GM18868 (cell line): Measurements from ENCODE around the gene NFATC3.

ENCODE experiments used
- ATAC-seq: cut with Tn5 transposase; IDR thresholded peaks from one replicate; pipeline ENCODE4 v1.9.1; 2021; ENCODE audit warnings: mild to moderate bottlenecking, moderate library complexity; ENCODE audit not compliant: unreplicated experiment

Gene NFATC3

DNA sequence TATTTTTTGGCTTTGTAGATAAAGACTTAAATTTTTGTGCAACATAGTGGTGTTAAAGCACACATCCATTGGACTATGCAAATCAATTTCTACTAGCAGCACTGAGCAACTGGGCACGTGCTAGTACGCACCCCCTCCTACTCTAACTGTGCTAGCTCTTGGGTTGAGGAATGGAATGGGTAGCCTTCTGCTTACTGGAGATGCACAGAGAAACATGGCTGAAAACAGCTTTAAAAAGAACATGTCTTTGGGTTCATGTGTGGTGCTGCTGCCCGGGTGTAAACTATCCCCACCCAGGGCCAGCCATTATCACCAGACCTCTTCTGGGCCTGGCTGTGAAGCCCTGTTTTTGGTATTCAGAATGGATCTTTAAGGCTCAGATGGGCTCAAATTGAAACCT lies 143.5 kb downstream of the NFATC3 start:
- no peak for ATAC-seq

DNA sequence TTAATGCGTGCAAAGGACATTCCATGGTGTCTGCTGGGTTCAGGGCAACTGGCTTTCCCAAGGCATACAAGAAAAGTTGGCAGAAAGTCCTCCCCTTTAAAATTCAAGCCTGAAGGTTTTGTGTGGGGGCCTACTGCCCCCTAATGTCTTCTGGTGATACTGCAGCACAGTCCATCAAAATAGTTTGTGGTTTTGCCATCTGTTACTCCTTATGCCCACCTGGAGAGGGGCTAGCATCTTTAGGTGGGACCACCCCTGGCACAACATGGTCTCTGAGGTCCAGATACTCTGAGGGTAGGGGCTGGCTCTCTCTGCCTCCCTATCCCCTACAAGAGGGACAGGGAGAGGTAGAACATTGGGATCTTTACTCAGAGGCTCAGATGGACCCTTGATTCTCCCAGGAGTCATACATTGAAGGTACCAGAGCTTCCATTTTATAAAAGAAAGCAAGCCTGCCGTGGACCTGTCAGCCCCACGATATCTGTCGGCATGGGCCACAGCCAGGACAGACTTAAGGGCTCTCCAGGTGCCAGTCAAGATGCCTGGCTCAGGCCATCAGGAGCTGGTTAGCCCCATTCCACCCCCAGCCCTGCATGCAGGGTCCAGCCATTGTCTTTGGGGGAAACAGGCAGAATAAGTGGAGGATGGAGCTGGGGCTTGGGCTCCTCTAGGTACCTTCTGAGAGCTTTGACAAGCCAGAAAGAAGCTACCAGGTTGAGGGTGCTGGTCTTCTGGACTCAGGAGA lies 144.4 kb downstream of the NFATC3 start:
- no peak for ATAC-seq

DNA sequence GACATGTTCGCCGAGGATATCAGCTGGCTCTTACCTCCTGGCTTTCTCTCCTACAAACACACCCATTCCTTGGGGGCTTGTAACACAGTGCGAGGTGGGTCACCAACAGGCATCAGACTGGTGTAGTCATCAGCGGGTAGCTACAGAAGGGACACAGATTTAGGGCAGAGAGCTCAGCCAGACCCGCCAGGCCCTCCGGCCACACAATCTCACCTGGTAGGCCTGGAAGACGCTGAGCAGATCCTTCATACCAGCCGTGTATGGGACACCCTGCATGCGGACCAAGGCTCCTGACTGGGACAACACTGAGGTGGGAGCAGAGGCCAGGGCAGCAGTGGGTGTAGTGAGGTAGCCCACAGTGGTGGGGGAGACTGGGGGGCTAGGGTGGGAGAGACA lies 145.0 kb downstream of the NFATC3 start:
- ATAC-seq, result no peak

DNA sequence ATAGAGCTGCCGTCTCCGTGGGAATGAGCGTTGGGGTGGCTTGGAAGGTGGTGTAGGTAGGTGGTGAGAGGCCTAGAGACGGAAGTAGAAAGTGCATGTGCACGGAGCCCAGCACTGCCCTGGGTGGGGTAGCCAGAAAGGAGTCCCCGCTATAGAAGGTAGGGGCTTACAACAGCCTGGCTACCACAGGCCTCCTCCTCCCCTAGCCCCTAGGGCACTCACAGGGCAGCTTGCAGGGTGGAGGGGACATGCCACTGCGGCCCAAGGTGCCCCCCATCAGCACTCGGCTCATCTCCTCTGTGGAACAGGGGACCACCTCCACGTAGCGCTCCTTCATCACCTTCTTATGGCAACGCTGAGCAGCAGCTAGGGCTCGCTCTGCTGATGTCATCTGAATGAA lies 145.8 kb downstream of the NFATC3 start:
- no peak for ATAC-seq

DNA sequence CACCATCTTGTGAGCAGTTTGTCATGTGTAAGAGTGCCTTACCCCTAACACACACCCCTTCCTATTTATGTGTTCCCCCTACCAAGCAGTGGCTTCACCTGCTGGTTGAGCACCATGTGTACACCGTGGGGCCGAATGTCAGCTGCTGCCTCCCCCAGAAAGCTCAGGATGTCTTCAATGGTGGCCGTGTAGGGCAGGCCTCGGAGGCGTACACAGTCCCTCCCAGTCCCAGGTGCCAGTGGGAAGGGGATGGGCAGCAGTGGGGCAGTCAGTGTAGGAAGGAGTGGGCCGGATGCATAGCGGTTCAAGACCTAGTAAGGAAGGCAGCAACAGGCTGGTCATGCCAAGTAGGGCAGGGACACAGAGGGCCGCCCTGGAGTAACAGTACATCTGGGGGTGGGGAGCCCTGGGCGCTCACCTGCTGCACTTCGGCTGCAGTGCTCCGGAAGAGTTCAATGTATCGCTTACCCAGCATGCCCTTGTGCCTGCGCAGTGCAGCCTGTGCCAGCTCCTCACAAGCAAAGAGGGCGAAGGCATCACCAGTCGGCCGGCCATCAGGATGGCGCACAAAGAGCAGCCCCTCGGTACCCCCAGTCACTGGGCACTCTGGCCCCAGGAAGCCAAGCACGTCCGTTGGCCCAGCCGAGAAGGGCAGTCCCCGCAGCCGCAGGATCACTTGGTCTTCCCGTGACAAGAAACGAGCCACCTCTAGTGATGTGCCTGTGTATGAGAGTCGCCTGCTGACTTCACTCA lies 146.4 kb downstream of the NFATC3 start:
- no peak for ATAC-seq

DNA sequence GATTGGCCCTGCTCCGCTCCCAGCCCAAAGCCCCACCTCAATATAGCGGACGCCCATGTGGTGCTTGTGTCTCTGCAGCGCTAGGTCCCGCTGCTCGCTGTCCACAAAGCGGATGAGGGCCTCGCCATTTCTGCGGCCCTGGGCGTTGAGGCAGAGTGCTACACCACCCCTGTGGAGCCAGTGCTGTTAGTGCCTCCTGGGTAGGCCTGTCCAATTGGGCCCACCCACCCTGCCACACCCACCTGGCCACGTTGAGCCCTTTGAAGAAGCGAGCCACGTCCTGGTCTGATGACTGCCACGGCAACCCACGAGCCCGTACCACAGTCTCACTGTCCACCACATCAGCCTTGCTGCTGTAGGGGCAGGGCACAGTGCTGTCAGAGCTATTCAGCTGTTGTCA lies 147.2 kb downstream of the NFATC3 start:
- no peak for ATAC-seq

DNA sequence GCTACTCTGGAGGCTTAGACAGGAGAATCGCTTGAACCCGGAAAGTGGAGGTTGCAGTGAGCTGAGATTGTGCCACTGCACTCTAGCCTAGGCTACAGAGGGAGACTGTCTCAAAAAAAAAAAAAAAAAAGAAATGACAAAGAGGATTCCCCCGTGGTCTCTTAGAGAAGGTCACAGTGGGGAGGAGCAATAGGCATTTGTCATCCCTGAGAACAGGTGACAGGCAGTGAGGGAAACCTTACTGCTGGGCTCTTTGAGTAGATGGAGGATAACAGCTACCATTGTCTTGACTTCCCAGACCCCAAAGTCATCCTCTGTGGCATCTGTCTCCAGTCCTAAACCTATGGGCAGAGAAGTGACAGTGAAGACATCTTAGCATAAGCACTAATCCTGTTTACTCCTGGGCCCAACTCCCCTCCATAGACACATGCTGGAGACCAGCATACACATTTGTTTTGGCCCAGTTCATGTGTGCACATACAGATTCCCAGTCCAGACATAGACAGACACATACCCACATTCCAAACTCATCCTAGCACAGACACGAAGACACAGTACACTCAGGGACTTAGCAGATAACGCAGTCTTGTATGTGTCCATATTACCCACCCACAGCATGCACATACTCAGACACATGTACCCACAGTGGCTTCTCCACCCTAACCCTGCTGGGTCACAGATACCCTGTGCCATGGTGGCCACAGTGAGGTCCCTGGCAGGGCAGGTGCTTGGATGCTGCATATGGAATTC lies 148.1 kb downstream of the NFATC3 start:
- ATAC-seq, result no peak

DNA sequence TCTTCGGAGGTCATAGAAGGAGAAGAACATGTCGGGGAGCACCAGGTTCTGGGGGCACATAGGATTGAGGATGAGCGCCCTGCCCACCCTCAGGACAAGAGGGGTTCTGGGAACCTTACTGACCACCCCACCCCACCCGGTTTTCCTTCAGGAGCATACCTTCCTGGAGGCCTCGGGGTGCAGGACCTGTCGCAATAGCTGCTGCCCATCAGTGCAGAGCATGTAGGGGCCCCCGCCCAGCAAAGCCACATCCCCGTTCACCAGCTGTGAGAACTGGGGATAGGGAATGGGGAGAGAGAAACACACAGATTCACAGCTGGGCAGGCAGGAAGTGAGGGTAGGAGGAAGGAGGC lies 148.6 kb downstream of the NFATC3 start:
- no peak for ATAC-seq

DNA sequence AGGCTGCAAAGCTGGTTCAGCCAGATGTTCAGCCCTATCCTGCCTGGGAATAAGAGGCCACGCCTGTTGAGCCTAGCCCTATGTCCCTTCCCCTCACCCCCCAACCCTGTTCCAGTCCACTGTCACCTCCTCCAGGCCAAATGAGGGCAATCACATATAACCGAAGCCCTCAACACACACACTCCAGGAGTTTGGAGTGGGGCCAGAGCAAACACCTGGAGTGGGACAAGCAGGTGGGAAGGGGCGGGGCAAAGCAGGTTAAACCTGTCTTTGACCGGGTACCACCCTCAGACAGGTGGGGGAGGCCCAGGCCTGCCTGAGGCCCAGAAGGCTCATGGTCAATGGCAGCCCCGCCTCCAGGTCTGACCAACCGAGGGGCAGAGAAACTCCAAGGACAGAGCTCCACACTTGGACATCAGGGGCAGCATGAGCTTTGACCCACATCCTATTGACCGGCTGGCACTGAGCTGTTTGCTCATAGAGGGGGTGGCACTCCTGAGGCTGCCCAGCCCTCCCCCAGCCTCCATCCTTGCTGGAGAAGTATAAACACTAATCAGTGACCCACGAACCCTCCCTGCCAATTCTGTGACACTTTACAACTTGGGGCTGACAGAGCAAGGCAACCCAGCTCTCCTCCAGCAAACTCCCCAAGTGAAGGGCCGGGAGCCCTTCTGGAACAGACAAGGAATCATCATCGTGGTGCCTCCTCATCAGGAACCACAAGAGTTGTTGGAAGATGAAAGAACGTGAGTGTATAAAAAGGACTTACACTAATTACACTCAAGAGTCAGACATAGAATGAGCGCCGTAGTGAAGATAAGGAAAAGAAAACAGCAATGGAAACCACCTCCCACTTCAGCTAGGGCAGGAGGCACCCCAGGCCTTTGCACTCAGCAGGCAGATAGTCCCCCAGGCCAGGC lies 149.3 kb downstream of the NFATC3 start:
- ATAC-seq, result no peak

DNA sequence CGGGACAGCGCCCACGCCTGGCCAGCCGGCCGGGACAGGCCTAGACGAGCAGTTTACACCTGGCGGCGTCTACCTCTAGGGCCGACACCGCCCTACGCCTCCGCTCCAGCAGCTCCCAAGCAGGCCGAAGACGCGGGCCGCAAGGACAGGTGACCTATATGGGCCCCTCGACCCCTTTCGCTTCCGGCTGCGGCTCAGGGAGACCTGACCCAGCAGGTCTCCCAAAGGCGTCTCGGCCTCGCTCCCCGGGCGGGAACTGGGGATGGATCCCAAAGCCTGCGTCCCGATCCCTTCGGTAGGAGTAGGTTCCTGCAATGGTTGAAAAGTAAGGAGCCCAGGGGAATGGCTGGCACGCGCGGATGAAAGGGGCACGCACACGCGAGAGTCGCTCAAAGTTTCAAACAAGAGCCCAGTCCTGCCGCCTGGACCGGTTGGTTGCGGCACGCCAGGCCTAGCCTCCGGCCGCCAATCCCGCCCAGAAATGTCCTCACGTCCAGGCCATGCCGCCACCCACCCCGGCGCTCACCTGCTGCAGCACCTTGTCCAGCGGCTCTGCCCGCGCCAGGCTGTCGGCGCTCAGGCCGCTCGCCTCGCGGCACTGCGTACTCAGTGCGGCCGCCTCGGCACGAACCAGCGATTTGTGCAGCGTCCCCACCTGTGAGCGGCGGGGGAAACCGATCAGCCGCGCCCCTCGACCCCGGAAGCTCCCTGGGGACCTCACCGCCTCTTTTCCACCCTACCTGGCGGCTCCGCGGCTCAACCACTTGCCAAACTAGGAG lies 150.1 kb downstream of the NFATC3 start:
- no peak for ATAC-seq

DNA sequence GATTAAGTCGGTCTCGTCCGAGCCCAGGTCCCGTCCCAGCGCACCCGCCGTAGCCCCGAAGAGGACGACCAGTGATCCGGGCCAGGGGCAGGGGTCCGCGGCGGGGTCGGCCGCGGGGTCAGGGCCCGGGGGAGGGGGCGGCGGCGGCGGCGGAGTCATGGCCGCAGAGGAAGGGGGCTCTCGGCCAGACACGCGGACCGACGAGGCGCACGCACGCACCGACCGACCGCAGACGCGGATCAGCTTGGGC lies 150.6 kb downstream of the NFATC3 start, which contains the start of gene ESRP2:
Gene ESRP2, minus strand, starts transcription at position 241 of the 250 bp plus-strand sequence. Its CDS starts 82 bp downstream, at position 159.
- no peak for ATAC-seq

DNA sequence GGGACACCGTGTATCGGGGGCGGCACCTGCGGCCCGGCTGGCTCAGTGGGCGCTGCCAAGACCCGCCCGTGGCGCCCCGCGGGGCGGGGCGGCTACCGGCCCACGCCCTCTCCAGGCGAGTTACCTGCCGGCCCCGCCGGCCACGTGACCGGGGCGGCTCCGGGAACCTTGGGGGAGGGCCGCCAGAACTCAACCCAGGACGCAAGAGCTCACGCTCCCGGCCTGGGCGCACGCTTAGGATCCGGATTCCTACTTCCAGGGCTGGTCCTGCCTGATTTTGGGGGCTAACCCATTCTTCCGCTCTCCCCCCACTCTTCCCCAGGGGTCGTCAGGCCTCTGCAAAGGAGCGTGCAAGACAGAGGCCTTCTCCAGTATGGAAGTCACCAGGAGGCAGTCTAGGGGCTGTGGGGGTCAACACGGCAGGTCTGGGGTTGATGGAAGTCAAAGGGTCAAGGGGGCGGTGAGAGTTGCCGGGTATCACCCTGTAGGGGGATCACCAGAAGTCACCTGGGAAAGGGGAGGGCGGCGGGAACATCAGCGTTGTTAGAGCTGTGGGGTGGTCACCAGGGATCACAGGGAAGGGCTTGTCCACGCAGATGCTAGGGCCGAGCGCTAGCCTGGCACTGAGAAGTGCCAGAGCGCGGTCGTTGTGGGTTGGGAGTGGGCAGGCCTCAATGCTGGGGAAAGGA lies 151.1 kb downstream of the NFATC3 start:
- no peak for ATAC-seq

DNA sequence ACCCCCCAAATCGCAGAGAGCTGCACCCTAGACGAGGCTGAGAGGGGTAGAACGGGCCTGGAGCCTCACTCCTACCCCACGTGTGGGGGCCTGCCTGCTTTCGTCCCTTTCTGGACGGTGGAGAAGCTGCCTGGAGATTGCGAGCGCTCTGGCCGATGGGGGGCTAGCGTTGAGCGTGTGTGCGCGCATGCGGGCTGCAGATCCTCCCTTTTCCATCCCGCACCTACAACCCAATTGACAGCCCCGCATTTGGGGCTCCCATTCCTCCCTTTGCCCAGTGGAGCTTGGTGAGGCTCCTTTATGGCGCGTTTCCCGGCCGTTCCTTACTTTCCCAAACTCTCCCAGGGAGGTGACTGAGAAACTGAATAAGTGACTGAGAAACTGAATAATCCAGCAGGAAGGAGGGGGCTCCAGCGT lies 151.7 kb downstream of the NFATC3 start:
- ATAC-seq, result no peak

DNA sequence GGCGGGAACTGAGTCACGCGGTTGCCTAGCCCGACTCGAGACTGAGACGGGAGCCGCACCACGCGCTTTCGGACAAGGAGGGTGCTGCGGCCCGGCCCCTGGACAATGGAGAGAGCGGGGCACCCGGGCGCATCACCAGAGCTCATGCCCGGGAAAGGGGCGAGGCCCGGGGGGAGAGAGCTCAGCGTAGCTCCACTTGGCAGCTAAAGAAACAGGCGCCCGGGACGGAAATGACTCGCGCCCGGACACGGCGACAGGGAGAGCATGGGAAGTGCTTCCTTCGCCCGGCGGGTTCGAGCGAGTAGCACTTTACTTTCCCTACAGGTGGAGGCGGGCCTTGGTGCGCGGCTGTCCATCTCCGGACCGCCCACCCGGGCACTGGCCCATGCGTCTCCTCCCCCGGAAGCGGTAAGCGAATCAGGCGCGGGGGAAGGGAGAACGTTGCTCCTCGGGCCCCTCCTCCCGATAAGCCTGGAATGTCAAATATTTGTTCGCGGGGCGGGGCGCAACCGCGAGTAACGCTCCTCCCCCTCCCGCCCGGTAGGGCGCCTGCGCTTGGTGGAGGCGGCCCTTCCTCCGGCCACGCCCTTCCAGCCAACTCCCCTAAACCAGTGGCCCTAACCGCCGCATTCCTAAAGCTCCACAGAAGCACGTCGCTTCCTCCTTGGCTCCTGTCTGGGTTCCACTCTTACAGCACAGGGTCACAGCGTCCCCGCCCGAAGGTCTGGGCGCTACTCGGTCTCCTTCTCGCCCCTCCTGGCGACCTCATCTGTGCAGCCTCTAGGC lies 152.3 kb downstream of the NFATC3 start:
- ATAC-seq, result peak; percentile 75

DNA sequence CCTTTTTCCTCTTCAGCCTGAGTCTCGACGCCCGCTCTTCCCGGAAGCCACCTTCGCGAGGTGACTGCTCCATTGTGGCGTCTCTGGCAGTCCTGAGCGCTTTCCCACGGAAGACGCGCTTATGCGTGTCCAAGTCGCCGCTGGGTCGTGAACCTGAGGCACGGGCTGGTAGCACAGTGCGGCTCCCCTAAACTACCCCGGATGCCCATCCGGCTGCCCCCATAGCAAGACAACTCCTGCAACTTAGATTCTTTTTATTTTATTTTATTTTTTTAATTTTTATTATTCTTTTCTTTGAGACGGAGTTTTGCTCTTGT lies 152.8 kb downstream of the NFATC3 start:
- ATAC-seq, result no peak

DNA sequence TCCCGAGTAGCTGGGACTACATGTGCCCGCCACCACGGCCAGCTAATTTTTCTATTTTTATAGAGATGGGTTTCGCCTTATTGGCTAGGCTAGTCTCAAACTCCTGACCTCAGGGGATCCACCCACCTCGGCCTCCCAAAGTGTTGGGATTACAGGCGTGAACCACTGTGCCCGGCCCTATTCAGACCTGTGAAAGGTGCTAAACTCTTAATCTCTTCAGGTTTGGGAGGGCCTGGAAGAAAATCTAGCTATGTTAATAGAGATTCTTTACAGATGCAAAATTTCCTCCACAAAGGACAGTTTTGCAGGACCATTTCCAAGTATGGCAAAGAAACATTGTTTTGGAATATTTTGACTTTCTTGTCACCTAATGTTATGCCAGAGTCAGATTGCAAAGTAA lies 156.9 kb downstream of the NFATC3 start:
- no peak for ATAC-seq

DNA sequence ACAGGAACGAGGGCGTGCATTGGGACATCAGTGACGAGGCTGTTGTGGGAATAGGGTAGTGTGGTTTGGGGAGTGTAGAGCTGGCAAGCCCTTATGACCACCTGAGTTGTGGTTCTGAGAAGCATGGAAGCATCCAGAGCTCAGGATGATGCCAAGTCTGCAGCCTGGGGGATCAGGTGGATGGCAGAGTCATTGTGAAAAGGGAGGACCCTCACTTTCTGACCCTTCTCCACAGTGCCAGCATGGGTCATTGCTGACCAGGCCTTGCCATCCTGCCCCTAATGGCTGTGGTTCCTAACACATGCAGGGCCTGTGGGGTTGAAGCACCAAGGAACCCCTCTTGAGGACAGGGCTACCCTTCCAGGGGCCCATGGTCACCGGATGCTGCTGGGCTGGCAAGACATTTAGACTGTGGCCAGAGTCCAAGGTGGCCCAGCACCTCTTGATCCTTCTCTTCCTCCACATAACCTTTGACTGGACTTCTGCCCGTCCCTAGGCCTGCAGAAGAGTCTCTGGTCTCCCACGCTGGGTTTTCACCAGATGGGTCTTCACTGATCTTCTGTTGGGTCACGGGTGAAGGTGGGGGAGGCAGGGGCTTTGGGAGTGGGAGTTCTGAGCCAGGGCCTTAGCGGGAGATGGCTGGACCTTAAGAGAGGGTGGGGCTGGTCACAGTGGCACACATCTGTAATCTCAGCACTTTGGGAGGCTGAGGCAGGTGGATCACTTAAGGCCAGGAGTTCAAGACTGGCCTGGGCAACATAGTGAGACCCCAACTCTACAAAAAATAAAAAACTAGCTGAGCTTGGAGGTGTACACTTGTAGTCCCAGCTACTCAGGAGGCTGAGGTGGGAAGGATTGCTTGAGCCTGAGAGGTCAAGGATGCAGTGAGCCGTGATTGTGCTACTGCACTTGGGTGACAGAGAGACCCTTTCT lies 158.0 kb downstream of the NFATC3 start:
- no peak for ATAC-seq

DNA sequence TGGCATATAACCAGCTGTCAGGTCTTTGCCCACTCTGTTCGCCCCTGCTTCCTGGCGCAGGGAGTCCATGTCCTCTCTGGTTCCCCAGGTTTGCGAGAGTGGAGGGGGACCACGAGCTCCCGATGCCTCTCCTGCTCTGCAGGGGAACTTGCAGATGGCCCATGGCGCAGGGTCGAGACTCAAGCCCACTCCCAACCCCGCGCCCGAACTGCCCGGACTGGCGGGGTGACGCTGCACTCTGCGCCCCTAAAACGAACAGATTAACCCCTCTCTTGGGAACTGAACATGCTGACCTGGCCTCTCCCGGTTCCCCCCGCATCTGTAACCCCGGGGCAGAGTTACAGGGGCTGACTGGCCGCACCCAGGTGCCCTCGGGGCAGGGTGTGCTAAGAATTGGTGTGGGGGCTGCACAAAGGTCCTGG lies 159.3 kb downstream of the NFATC3 start:
- no peak for ATAC-seq
